Stimulated activated CD4-positive, alpha-beta T cell treated with anti-CD3 and anti-CD28 coated beads, Interleukin-4, amount 100 ng/mL, for 24 hours (primary cell): ENCODE measurements around the gene PUS3.
"Not testable (repeated sequence)": the region's sequence is repeated elsewhere in the genome, so short reads cannot be mapped to it uniquely, and the experiment has no call there.

Experiments
- DNase-seq: peaks from one replicate; pipeline ENCODE4 v3.0.0-alpha.2; 2020

The PUS3 gene

GRCh38 chr11:125857670-125858069 lies 45.3 kb downstream of the PUS3 start:
- not testable (repeated sequence) for DNase-seq

GRCh38 chr11:125846188-125846587 lies 56.8 kb downstream of the PUS3 start:
- no peak for DNase-seq
